ENCODE measurements around the gene ACY1. TPM values are rescaled to one million over a fixed set of nuclear protein-coding genes. Genes with fewer than 3 reads are reported as not detected.

Gene ACY1
- total and polyA plus RNA-seq, 10 of the 15 experiments (the other 5 are each of a cell fraction or from before 2014, with no cell fraction given) = 18.5 to 42.2 (median 27.8) TPM

- CTCF ChIA-PET = interaction anchor here (0.9 to 8.2 kb wide), 8 partner anchors 8 to 139 kb away, joined by 3 to 93 read pairs (median 6); partner anchors contain the start of genes DUSP7 and POC1A
Measured at GRCh38 chr3:52015438-52016228, 32.3 kb downstream of the ACY1 start.

GRCh38 chr3:52017586-52017985 is 34.3 kb downstream of the ACY1 start:
- in situ Hi-C loops (cut with MboI) (no loop called here), intact Hi-C loops (cut with micrococcal nuclease; ENCODE audit: unreplicated experiment) (no loop called here)
- DNase-seq (ENCODE audit: low read depth, low spot score) (no peak), FAIRE-seq (no peak), ATAC-seq (no peak)
- SMC1A ChIA-PET (ENCODE audit: uncharacterized antibody, unreplicated experiment) = interaction anchor here (12.8 kb wide), 1 partner anchor 37 kb away, joined by 116 read pairs; the partner anchor contains the start of gene DUSP7
- CTCF ChIA-PET = interaction anchor here (0.6 to 8.2 kb wide), 7 partner anchors 9 to 1630 kb away, joined by 3 to 93 read pairs (median 4); partner anchors contain the start of gene DUSP7
- TF ChIP-seq ZZZ3 (IDR thresholded peaks at IDR 0.05; ENCODE audit: control insufficient read depth, insufficient read length, low read depth) = no peak
- Histone ChIP-seq H3K79me2 (ENCODE audit: control insufficient read depth, insufficient read depth, low read length) (no peaks in the 10 kb centered on the region), H2AFZ (ENCODE audit: control insufficient read depth, low read depth, low read length) (no peak overlapping the region), H3K9me3 (replicated peaks; ENCODE audit: control insufficient read depth, insufficient read depth, low read length) (no peaks in the 10 kb centered on the region), H4K20me1 (ENCODE audit: control insufficient read depth, insufficient read depth) (no peaks in the 10 kb centered on the region), H3K9ac (ENCODE audit: control insufficient read depth, insufficient read depth, low read length) (no peak overlapping the region), H3K4me1 (ENCODE audit: control insufficient read depth, insufficient read depth, low read length) (peaks cover 4% of the 10 kb centered on the region), H3K27ac (ENCODE audit: control insufficient read depth, insufficient read depth) (no peak overlapping the region), H3K4me3 (no peak overlapping the region), H3K36me3 (ENCODE audit: control insufficient read depth in 2 of 2, insufficient read depth in 2 of 2, low read length in 1 of 2) (no peaks in the 10 kb centered on the region), H3K27me3 (replicated peaks in 1 of 2; ENCODE audit: control insufficient read depth in 2 of 2, insufficient read depth in 2 of 2, low read length in 1 of 2) (no peaks in the 10 kb centered on the region), H3K4me2 (ENCODE audit: control insufficient read depth, insufficient read depth) (no peak overlapping the region)
- POLR2A ChIA-PET = interaction anchor here (0.8 to 1.2 kb wide), 2 partner anchors 19 to 39 kb away, joined by 3 to 5 read pairs; partner anchors contain the start of gene DUSP7
- WGBS (ENCODE audit: insufficient coverage, insufficient replicate concordance, low lambda C conversion rate, missing lambda C conversion rate) = 39% methylated on average over 11 of the region's 11 CpGs
- no TSS peak for BruUV-seq (replicated peaks)
- RAD21 ChIA-PET (ENCODE audit: unreplicated experiment) = interaction anchor here (1.5 to 7.1 kb wide), 2 partner anchors 19 to 35 kb away, joined by 7 to 70 read pairs; no protein-coding TSS in a partner anchor

More at GRCh38 chr3:52015438-52016228, 32.3 kb downstream of the ACY1 start:
- 42% methylated on average over 13 of the region's 13 CpGs for WGBS (ENCODE audit: insufficient coverage, insufficient replicate concordance, low lambda C conversion rate, missing lambda C conversion rate)
- Histone ChIP-seq H3K9ac (ENCODE audit: control insufficient read depth, insufficient read depth, low read length) (no peak overlapping the region), H3K79me2 (ENCODE audit: control insufficient read depth, insufficient read depth, low read length) (no peaks in the 10 kb centered on the region), H3K4me1 (ENCODE audit: control insufficient read depth, insufficient read depth, low read length) (peaks cover 4% of the 10 kb centered on the region), H3K27me3 (replicated peaks in 1 of 2; ENCODE audit: control insufficient read depth in 2 of 2, insufficient read depth in 2 of 2, low read length in 1 of 2) (no peaks in the 10 kb centered on the region), H4K20me1 (ENCODE audit: control insufficient read depth, insufficient read depth) (no peaks in the 10 kb centered on the region), H2AFZ (ENCODE audit: control insufficient read depth, low read depth, low read length) (peak overlapping the region; percentile 29; the same call in 1 of the 2 replicates), H3K9me3 (replicated peaks; ENCODE audit: control insufficient read depth, insufficient read depth, low read length) (no peaks in the 10 kb centered on the region), H3K4me2 (ENCODE audit: control insufficient read depth, insufficient read depth) (no peak overlapping the region), H3K4me3 (no peak overlapping the region), H3K27ac (ENCODE audit: control insufficient read depth, insufficient read depth) (no peak overlapping the region), H3K36me3 (ENCODE audit: control insufficient read depth in 2 of 2, insufficient read depth in 2 of 2, low read length in 1 of 2) (no peaks in the 10 kb centered on the region)
- intact Hi-C loops (cut with micrococcal nuclease; ENCODE audit: unreplicated experiment) (no loop called here), in situ Hi-C loops (cut with MboI) (no loop called here)
- 0 out of 2 replicates have a peak, but pooled peaks have one; percentile 2 for TF ChIP-seq IKZF1 (conservative IDR thresholded peaks at IDR 0.05)
- no peak for TF ChIP-seq SRF (IDR thresholded peaks at IDR 0.05; ENCODE audit: low read depth in 2 of 2, low read length in 2 of 2)
- peak; percentile 44 for ATAC-seq
- POLR2A ChIA-PET = interaction anchor here (0.7 to 2.1 kb wide), 6 partner anchors 8 to 106 kb away, joined by 3 to 6 read pairs (median 4); partner anchors contain the start of gene DUSP7
- RAD21 ChIA-PET (ENCODE audit: unreplicated experiment) = interaction anchor here (0.8 to 2.5 kb wide), 7 partner anchors 8 to 108 kb away, joined by 3 to 17 read pairs (median 6); partner anchors contain the start of gene DUSP7
- no peak for FAIRE-seq
- no peak for DNase-seq (ENCODE audit: low read depth, low spot score)
- no TSS peak for BruUV-seq (replicated peaks)
- SMC1A ChIA-PET (ENCODE audit: uncharacterized antibody, unreplicated experiment) = interaction anchor here (0.6 to 12.8 kb wide), 6 partner anchors 8 to 925 kb away, joined by 3 to 116 read pairs (median 3); partner anchors contain the start of gene DUSP7

Data from GM12878 (cell line).